IPS-15b (cell line): ENCODE results near the gene DLX4.

ENCODE experiments used
- H3K27me3 ChIP-seq: one replicate; pipeline ENCODE4 v1.6.1; 2013; ENCODE audit warnings: low read length; ENCODE audit not compliant: control insufficient read depth, insufficient read depth
- H3K36me3 ChIP-seq: one replicate; pipeline ENCODE4 v1.6.1; 2013; ENCODE audit warnings: low read length; ENCODE audit not compliant: control insufficient read depth, insufficient read depth
- H3K4me1 ChIP-seq: one replicate; pipeline ENCODE4 v1.6.1; 2013; ENCODE audit warnings: mild to moderate bottlenecking, low read length; ENCODE audit not compliant: control insufficient read depth, insufficient read depth
- H3K4me3 ChIP-seq: one replicate; pipeline ENCODE4 v1.5.1; 2013; ENCODE audit warnings: low read depth, low read length
- H3K9ac ChIP-seq: one replicate; pipeline ENCODE4 v1.6.1; 2013; ENCODE audit warnings: low read depth, mild to moderate bottlenecking, low read length
- H3K9me3 ChIP-seq: one replicate; pipeline ENCODE4 v1.6.1; 2013; ENCODE audit warnings: mild to moderate bottlenecking, low read length; ENCODE audit not compliant: control insufficient read depth, insufficient read depth

The DLX4 gene

GRCh38 chr17:49984776-49985175, 15.8 kb downstream of the DLX4 start:
- H3K27me3 ChIP-seq, result peaks cover 73% of the 10 kb centered on the region
- H3K9ac ChIP-seq, result no peak overlapping the region
- no peak overlapping the region for H3K4me3 ChIP-seq
- no peaks in the 10 kb centered on the region for H3K36me3 ChIP-seq
- H3K9me3 ChIP-seq, result no peaks in the 10 kb centered on the region
- H3K4me1 ChIP-seq, result peaks cover 9% of the 10 kb centered on the region

- Histone ChIP-seq H3K4me3 (no peak overlapping the region), H3K9me3 (no peaks in the 10 kb centered on the region), H3K27me3 (peaks cover 71% of the 10 kb centered on the region), H3K4me1 (peaks cover 6% of the 10 kb centered on the region), H3K9ac (no peak overlapping the region), H3K36me3 (no peaks in the 10 kb centered on the region)
Measured at GRCh38 chr17:49985310-49985990, 16.5 kb downstream of the DLX4 start.

- peaks cover 74% of the 10 kb centered on the region for H3K27me3 ChIP-seq
- H3K4me1 ChIP-seq, result no peaks in the 10 kb centered on the region
- H3K4me3 ChIP-seq, result no peak overlapping the region
- H3K36me3 ChIP-seq, result no peaks in the 10 kb centered on the region
- no peak overlapping the region for H3K9ac ChIP-seq
- H3K9me3 ChIP-seq, result no peaks in the 10 kb centered on the region
Measured at GRCh38 chr17:49986396-49987289, 17.7 kb downstream of the DLX4 start.

- no peaks in the 10 kb centered on the region for H3K4me1 ChIP-seq
- no peaks in the 10 kb centered on the region for H3K9me3 ChIP-seq
- H3K4me3 ChIP-seq, result no peak overlapping the region
- H3K27me3 ChIP-seq, result peaks cover 77% of the 10 kb centered on the region
- no peak overlapping the region for H3K9ac ChIP-seq
- H3K36me3 ChIP-seq, result no peaks in the 10 kb centered on the region
Measured at GRCh38 chr17:49987290-49987585, 18.2 kb downstream of the DLX4 start.

- Histone ChIP-seq H3K27me3 (peaks cover 81% of the 10 kb centered on the region), H3K9me3 (no peaks in the 10 kb centered on the region), H3K4me1 (peaks cover 2% of the 10 kb centered on the region), H3K9ac (no peak overlapping the region), H3K36me3 (no peaks in the 10 kb centered on the region), H3K4me3 (no peak overlapping the region)
Measured at GRCh38 chr17:49987681-49988441, 18.9 kb downstream of the DLX4 start.

- Histone ChIP-seq H3K27me3 (peaks cover 94% of the 10 kb centered on the region), H3K4me1 (peaks cover 8% of the 10 kb centered on the region), H3K36me3 (no peaks in the 10 kb centered on the region), H3K4me3 (no peak overlapping the region), H3K9ac (no peak overlapping the region), H3K9me3 (no peaks in the 10 kb centered on the region)
Measured at GRCh38 chr17:49989518-49989880, 20.5 kb downstream of the DLX4 start.

- peaks cover 8% of the 10 kb centered on the region for H3K4me1 ChIP-seq
- no peaks in the 10 kb centered on the region for H3K36me3 ChIP-seq
- no peak overlapping the region for H3K4me3 ChIP-seq
- H3K9me3 ChIP-seq, result no peaks in the 10 kb centered on the region
- H3K27me3 ChIP-seq, result peaks cover 97% of the 10 kb centered on the region
- H3K9ac ChIP-seq, result no peak overlapping the region
Measured at GRCh38 chr17:49990331-49990730, 21.3 kb downstream of the DLX4 start.

GRCh38 chr17:49990921-49991320, 21.9 kb downstream of the DLX4 start:
- Histone ChIP-seq H3K27me3 (peaks cover 98% of the 10 kb centered on the region), H3K4me3 (no peak overlapping the region), H3K9me3 (no peaks in the 10 kb centered on the region), H3K4me1 (peaks cover 8% of the 10 kb centered on the region), H3K9ac (no peak overlapping the region), H3K36me3 (no peaks in the 10 kb centered on the region)

- Histone ChIP-seq H3K4me3 (no peak overlapping the region), H3K36me3 (no peaks in the 10 kb centered on the region), H3K9me3 (no peaks in the 10 kb centered on the region), H3K9ac (no peak overlapping the region), H3K4me1 (peaks cover 8% of the 10 kb centered on the region), H3K27me3 (peaks cover 98% of the 10 kb centered on the region)
Measured at GRCh38 chr17:49991409-49991808, 22.4 kb downstream of the DLX4 start.

- Histone ChIP-seq H3K9me3 (no peaks in the 10 kb centered on the region), H3K9ac (no peak overlapping the region), H3K27me3 (peaks cover 97% of the 10 kb centered on the region), H3K4me1 (peaks cover 8% of the 10 kb centered on the region), H3K4me3 (peak overlapping the region; percentile 66), H3K36me3 (no peaks in the 10 kb centered on the region)
Measured at GRCh38 chr17:49992191-49992932, 23.4 kb downstream of the DLX4 start.

GRCh38 chr17:49992933-49993422, 24.0 kb downstream of the DLX4 start:
- Histone ChIP-seq H3K9me3 (no peaks in the 10 kb centered on the region), H3K36me3 (no peaks in the 10 kb centered on the region), H3K27me3 (peaks cover 97% of the 10 kb centered on the region), H3K4me1 (peaks cover 8% of the 10 kb centered on the region), H3K4me3 (peak overlapping the region; percentile 66), H3K9ac (no peak overlapping the region)
